Heart right ventricle (tissue), 16 donors: Measurements from ENCODE around the gene C12orf42. TPM values are rescaled to one million over a fixed set of nuclear protein-coding genes. Genes with fewer than 3 reads are reported as not detected.

Source experiments
- ATAC-seq, 8 donors: fragments of 200-7000 bp; cut with Tn5 transposase; one replicate each; pipeline ENCODE4 v1.9.1; 2020; ENCODE audit warnings: mild to moderate bottlenecking in 8 of 8, moderate library complexity in 8 of 8, moderate number of reproducible peaks in 1 of 8
- DNase-seq, 2 donors: peaks; one replicate each; pipeline ENCODE4 v3.0.0-alpha.2; 2020
- H3K27ac ChIP-seq, 10 donors: fragments of 200-600 bp; sonication (generic) in 2 of 10; one replicate each; pipeline versions ENCODE4 v1.5.0 to v1.8.0; 2020 to 2022; ENCODE audit warnings: mild to moderate bottlenecking in 3 of 10
- H3K27me3 ChIP-seq, 7 donors: fragments of 200-600 bp; one replicate each; pipeline ENCODE4 v1.8.0; 2021 to 2022; ENCODE audit warnings: mild to moderate bottlenecking in 2 of 7
- H3K36me3 ChIP-seq, 9 donors: fragments of 200-600 bp; sonication (generic) in 1 of 9; one replicate each; pipeline versions ENCODE4 v1.5.0 to v1.8.0; 2020 to 2022; ENCODE audit warnings: mild to moderate bottlenecking in 2 of 9
- H3K4me1 ChIP-seq, 9 donors: fragments of 200-600 bp; sonication (generic) in 1 of 9; one replicate each; pipeline versions ENCODE4 v1.5.0 to v1.8.0; 2020 to 2022; ENCODE audit warnings: mild to moderate bottlenecking in 4 of 9
- H3K4me3 ChIP-seq, 10 donors: fragments of 200-600 bp; sonication (generic) in 2 of 10; one replicate each; pipeline versions ENCODE4 v1.5.0 to v1.8.0; 2020 to 2022; ENCODE audit warnings: mild to moderate bottlenecking in 7 of 10, moderate library complexity in 2 of 10
- H3K9me3 ChIP-seq, 11 donors: fragments of 200-600 bp in 10 of 11; sonication (generic) in 2 of 11; one replicate each; pipeline versions ENCODE4 v1.5.0 to v1.8.0; 2013 to 2022; ENCODE audit warnings: mild to moderate bottlenecking in 2 of 11, control low read depth in 1 of 11, moderate library complexity in 1 of 11
- WGBS, 2 donors: extraction: QIAGEN DNeasy Blood & Tissue Kit; methylation state at CpG; one replicate each; pipeline ENCODE4 v1.1.7; 2013; ENCODE audit warnings: inconsistent platforms in 1 of 2; 5-methylcytosine and 5-hydroxymethylcytosine counted together
- intact Hi-C, 10 donors: fragments of 100-400 bp; cut with DNase I; formaldehyde crosslinking; loops; one replicate each; pipeline versions ENCODE4 v1.11.1 to v1.14.2; 2022
- polyA plus RNA-seq, 2 donors: library from polyadenylated mRNA; stranded (reverse); fragments of 200-250 nt; gene quantifications; one replicate each; pipeline ENCODE4 v1.2.3, GENCODE V29; 2013
- total RNA-seq, 10 donors: library from RNA; stranded (reverse); fragmentation: NEBNext Ultra II Directional in 3 of 10; extraction: Animal tissue kit (Norgen Biotek cat#: 25700) in 3 of 10; gene quantifications; one replicate each; pipeline versions ENCODE4 v1.2.1 to v1.2.4, GENCODE V29; 2021 to 2023
- TF ChIP-seq, protein P1 (sequence below), 9 donors: fragments of 200-600 bp; sonication (generic) in 2 of 9; IDR thresholded peaks; one replicate each; pipeline versions ENCODE4 v1.5.0 to v1.8.0; 2021 to 2022; ENCODE audit warnings: antibody characterized with exemption in 9 of 9, mild to moderate bottlenecking in 5 of 9, moderate library complexity in 1 of 9
- donor health status: Arrhythmogenic right ventricular cardiomyopathy.
- donor health status: ischemic (EF 13 %, LVEDD 7.1; RV severe dilation, severe dysfunction).
- donor health status: healthy with polysubstance abuse.
- donor health status: DM: no; HTN: yes; CAD: no.
- donor health status: DM: no; HTN: no; CAD: no.
- donor health status: ischemic (EF 25% LVEDD 6.9; RV normal size, moderate dysfunction).
- donor health status: ischemic (EF 25% LVEDD 5.7; RV mildly dilated, moderate dysfunction).
- donor health status: healthy.
- donor health status: DM: yes; HTN: yes; CAD: no.
- donor health status: Ischemic cardiomyopathy.
- donor health status: ischemic (EF 35%, LVEDD 5.7; RV mildly dilated, moderate dysfunction).
- donor health status: nonischemic (EF 11% LVEDD 7.7; RV severe dilation, severe dysfunction).
- donor health status: DM: yes; HTN: yes; CAD: no.
- donor health status: PGD.
- donor health status: ischemic (EF 29% LVEDD 5.4; RV normal size, mild dysfunction).
- donor health status: nonischemic (EF 23%, LVEDD 6.1; RV moderate dilation, normal function).

The C12orf42 gene
- total and polyA plus RNA-seq, 12 donors: 0.21 TPM; not detected in 11

DNA sequence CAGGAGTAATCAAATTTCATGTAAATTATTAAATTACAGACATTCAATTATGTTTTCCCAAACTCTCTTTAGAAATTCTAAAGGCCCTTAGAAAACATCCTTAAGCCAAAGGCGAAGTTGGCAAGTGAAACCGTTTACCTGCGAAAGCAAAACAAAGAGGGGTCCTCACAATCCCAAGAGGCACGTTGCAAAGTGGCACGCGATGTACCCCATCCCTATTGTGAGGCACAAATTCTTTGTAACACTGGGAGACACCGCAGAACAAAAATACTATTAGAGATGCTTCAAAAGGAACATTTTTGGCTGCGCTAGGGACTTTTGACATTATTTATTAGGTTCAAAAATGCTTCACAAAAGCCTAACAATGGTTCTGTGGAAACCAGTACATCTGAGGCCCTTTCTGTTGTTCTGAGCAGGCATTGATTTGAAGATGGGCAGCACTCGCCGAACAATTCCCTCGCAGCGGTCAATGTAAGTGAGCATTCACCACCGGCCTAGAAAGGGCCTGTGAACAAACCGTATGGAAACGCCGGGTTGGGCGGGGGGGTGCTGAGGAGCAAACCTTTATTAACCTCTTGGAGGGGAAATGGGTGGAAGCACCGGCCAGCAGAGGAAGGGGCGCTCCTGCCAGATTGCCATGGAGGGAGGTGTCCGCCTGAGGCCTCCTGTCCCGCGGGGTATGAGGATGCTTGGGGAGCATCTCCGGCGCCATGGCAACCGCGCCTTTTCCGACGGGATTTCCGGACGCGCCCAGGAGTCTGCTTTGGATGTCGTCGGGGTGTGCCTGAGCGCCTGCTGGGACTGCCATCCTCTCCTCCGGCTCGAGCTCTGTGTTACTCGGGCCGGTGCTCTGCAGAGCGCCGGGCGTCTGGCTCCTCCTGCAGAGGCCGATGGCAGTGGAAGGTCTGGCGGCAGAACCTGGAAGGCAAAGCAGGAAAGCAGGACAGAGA, 193.9 kb downstream of the C12orf42 start:
- intact Hi-C loops: no loop called here
- H3K27me3 ChIP-seq: peaks cover 0 to 47% (median 15%) of the 10 kb centered on the region in 7 donors
- 10 to 12% methylated on average over 43 of the region's 43 CpGs for WGBS, 2 donors
- H3K27ac ChIP-seq: no peak overlapping the region
- TF ChIP-seq, protein P1, sequence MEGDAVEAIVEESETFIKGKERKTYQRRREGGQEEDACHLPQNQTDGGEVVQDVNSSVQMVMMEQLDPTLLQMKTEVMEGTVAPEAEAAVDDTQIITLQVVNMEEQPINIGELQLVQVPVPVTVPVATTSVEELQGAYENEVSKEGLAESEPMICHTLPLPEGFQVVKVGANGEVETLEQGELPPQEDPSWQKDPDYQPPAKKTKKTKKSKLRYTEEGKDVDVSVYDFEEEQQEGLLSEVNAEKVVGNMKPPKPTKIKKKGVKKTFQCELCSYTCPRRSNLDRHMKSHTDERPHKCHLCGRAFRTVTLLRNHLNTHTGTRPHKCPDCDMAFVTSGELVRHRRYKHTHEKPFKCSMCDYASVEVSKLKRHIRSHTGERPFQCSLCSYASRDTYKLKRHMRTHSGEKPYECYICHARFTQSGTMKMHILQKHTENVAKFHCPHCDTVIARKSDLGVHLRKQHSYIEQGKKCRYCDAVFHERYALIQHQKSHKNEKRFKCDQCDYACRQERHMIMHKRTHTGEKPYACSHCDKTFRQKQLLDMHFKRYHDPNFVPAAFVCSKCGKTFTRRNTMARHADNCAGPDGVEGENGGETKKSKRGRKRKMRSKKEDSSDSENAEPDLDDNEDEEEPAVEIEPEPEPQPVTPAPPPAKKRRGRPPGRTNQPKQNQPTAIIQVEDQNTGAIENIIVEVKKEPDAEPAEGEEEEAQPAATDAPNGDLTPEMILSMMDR (IDR thresholded peaks at IDR 0.05): no peak
- no peak overlapping the region for H3K4me3 ChIP-seq
- H3K36me3 ChIP-seq: no peaks in the 10 kb centered on the region
- ATAC-seq (no peak), DNase-seq (no peak)
- H3K4me1 ChIP-seq: no peaks in the 10 kb centered on the region
- peaks cover 0 to 4% (median 0%) of the 10 kb centered on the region in 11 donors for H3K9me3 ChIP-seq

DNA sequence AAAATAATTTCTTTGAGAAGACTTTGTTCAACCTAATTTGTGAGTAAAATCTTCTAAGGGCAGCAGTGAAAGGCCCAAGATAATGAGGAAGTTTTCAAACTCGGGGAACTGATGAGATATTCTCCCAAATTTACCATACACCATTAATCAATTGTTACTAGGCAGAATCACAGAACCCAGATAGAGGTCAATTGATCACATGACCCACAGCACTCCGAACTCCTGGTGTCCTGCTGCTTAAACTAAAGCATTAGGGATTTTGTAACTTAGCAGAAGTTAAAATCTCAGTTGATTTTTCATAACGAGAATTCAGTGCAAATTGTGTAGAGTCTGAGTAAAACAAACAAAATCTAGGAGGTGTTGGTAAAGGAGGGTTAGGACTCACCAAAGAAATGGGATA, 207.8 kb downstream of the C12orf42 start:
- TF ChIP-seq, protein P1 (IDR thresholded peaks at IDR 0.05): no peak

DNA sequence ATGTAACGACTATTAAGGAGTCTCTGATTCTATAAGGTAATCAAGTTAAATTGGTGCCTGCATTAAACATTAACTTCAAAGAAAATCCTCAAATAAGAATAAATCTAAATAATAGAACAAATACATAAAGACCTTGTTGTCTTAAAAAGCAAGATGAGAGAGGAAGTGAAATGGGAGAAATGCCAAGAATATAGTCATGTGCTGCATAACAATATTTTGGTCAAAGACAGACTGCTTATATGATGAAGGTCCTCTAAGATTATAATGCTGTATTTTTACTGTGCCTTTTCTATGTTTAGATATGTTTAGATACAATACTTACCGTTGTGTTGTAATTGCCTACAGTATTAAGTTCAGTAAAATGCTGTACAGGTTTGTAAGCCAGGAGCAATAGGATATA, 213.6 kb downstream of the C12orf42 start:
- Histone ChIP-seq H3K36me3 (no peaks in the 10 kb centered on the region), H3K27ac (no peak overlapping the region), H3K27me3 (peaks cover 0 to 4% (median 0%) of the 10 kb centered on the region in 7 donors), H3K9me3 (no peaks in the 10 kb centered on the region), H3K4me3 (no peak overlapping the region), H3K4me1 (no peaks in the 10 kb centered on the region)
- TF ChIP-seq, protein P1 (IDR thresholded peaks at IDR 0.05): no peak
- intact Hi-C loops: no loop called here
- WGBS, 2 donors: 64 to 66% methylated on average over 2 of the region's 2 CpGs
- DNase-seq: no peak
- no peak for ATAC-seq

More for the DNA sequence above, 207.8 kb downstream of the C12orf42 start:
- H3K27me3 ChIP-seq: peaks cover 0 to 3% (median 0%) of the 10 kb centered on the region in 7 donors
- peaks cover 0 to 34% (median 4%) of the 10 kb centered on the region in 11 donors for H3K9me3 ChIP-seq
- WGBS, 2 donors: 54 to 66% methylated on average over 3 of the region's 3 CpGs
- no peak for ATAC-seq
- H3K36me3 ChIP-seq: no peaks in the 10 kb centered on the region
- H3K4me3 ChIP-seq: no peak overlapping the region
- DNase-seq: no peak
- H3K27ac ChIP-seq: no peak overlapping the region
- intact Hi-C loops: no loop called here
- H3K4me1 ChIP-seq: no peaks in the 10 kb centered on the region

DNA sequence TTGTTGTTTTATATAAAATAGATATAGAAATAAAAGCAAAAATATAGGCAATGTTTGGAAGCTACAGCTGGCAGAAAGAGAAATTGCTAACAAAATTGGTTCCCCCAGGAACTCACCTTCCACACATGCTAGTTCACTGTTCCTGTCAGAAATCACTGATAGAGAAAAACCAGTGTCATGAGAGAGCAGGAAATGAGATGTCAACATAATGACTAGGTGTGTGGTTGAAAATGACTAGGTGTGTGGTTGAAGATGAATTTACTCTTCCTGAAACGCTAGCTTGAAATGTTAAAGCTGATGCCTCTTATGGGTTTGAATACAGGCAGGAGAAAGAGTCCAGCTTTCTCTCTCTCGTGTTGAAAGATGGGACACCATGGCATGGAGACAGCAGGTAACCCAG, 216.3 kb downstream of the C12orf42 start:
- Histone ChIP-seq H3K36me3 (no peaks in the 10 kb centered on the region), H3K9me3 (no peaks in the 10 kb centered on the region), H3K4me3 (no peak overlapping the region), H3K27ac (no peak overlapping the region), H3K4me1 (no peaks in the 10 kb centered on the region), H3K27me3 (peaks cover 0 to 4% (median 0%) of the 10 kb centered on the region in 7 donors)
- TF ChIP-seq, protein P1 (IDR thresholded peaks at IDR 0.05): no peak
- WGBS, 2 donors: 51 to 52% methylated on average over 2 of the region's 2 CpGs
- intact Hi-C loops: no loop called here
- DNase-seq: no peak
- ATAC-seq: no peak
